MCF 10A (cell line): Measurements from ENCODE around the gene CIBAR2. TPM values are rescaled to one million over a fixed set of nuclear protein-coding genes. Genes with fewer than 3 reads are reported as not detected.

Experiments
- BruUV-seq: library from RNA; stranded (reverse); fragments of 400-500 nt; replicated peaks from 2 replicates; lab custom pipeline; 2021; lab: Mats Ljungman, UMichigan
- CTCF ChIA-PET: fragments of 300-600 bp; sonication (Branson Sonifier 250); formaldehyde crosslinking; extraction: SDS; loops from one replicate; lab custom pipeline; 2021; ENCODE audit warnings: antibody characterized with exemption, inconsistent platforms; lab: Yijun Ruan, JAX
- POLR2A ChIA-PET: fragments of 300-600, 350-650 bp; sonication (Branson Sonifier 250); formaldehyde crosslinking; extraction: SDS; loops from one replicate; lab custom pipeline; 2020; ENCODE audit warnings: antibody characterized with exemption, inconsistent platforms; lab: Yijun Ruan, JAX
- DNase-seq: peaks from one replicate; pipeline ENCODE4 v3.0.0-alpha.2; 2018; ENCODE audit not compliant: unreplicated experiment
- H3K27ac Mint-ChIP-seq: one replicate; pipeline ENCODE4 v1.8.0; 2022; ENCODE audit warnings: mild to moderate bottlenecking, low read depth, mixed read lengths; ENCODE audit not compliant: unreplicated experiment
- H3K27me3 Mint-ChIP-seq: one replicate; pipeline ENCODE4 v1.8.0; 2022; ENCODE audit warnings: mixed read lengths; ENCODE audit not compliant: insufficient read depth, unreplicated experiment
- H3K36me3 Mint-ChIP-seq: one replicate; pipeline ENCODE4 v1.8.0; 2022; ENCODE audit warnings: mild to moderate bottlenecking, moderate library complexity, mixed read lengths; ENCODE audit not compliant: insufficient read depth, unreplicated experiment
- H3K4me1 Mint-ChIP-seq: one replicate; pipeline ENCODE4 v1.8.0; 2022; ENCODE audit warnings: mixed read lengths; ENCODE audit not compliant: insufficient read depth, unreplicated experiment
- H3K4me3 Mint-ChIP-seq: one replicate; pipeline ENCODE4 v1.8.0; 2022; ENCODE audit warnings: mild to moderate bottlenecking, moderate library complexity, mixed read lengths; ENCODE audit not compliant: unreplicated experiment
- H3K9me3 Mint-ChIP-seq: one replicate; pipeline ENCODE4 v1.8.0; 2022; ENCODE audit warnings: mixed read lengths; ENCODE audit not compliant: unreplicated experiment
- intact Hi-C: fragments of 100-400 bp; cut with micrococcal nuclease; formaldehyde crosslinking; loops from 2 replicates; pipeline ENCODE4 v1.14.1; 2022
- total RNA-seq: library from RNA; stranded (reverse); gene quantifications from 2 replicates; pipeline ENCODE4 v1.2.3, GENCODE V29; 2022
- TF ChIP-seq, protein P1 (sequence below): fragments of 200-600 bp; IDR thresholded peaks from one replicate; pipeline ENCODE4 v1.8.0; 2022; ENCODE audit warnings: antibody characterized with exemption, mild to moderate bottlenecking; ENCODE audit not compliant: unreplicated experiment

The CIBAR2 gene
- total RNA-seq, 1 experiment from 2014 or later, result not detected

DNA sequence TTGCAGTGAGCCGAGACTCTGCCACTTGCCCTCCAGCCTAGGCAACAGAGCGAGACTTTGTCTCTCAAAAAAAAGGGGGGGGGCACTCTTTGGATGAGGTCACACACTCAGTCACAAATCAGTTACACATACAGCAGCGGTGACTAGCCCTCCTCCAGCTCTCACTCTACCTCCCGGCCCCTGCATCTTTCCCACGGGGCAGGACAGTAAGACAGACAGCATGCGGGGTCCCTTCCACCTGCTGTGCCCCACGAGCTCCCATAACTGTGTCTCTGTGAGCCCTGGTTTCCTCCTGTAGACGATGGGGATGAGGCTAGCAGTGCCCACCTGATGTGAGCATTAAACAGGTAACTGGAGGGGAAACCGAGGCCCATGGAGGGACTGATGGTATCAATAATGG, 5.2 kb downstream of the CIBAR2 start:
- Mint-ChIP-seq H3K27me3 (no peaks in the 10 kb centered on the region), H3K27ac (no peak overlapping the region), H3K36me3 (no peaks in the 10 kb centered on the region), H3K4me3 (no peak overlapping the region), H3K4me1 (no peaks in the 10 kb centered on the region), H3K9me3 (no peaks in the 10 kb centered on the region)
- intact Hi-C loops, result no loop called here
- TF ChIP-seq, protein P1, sequence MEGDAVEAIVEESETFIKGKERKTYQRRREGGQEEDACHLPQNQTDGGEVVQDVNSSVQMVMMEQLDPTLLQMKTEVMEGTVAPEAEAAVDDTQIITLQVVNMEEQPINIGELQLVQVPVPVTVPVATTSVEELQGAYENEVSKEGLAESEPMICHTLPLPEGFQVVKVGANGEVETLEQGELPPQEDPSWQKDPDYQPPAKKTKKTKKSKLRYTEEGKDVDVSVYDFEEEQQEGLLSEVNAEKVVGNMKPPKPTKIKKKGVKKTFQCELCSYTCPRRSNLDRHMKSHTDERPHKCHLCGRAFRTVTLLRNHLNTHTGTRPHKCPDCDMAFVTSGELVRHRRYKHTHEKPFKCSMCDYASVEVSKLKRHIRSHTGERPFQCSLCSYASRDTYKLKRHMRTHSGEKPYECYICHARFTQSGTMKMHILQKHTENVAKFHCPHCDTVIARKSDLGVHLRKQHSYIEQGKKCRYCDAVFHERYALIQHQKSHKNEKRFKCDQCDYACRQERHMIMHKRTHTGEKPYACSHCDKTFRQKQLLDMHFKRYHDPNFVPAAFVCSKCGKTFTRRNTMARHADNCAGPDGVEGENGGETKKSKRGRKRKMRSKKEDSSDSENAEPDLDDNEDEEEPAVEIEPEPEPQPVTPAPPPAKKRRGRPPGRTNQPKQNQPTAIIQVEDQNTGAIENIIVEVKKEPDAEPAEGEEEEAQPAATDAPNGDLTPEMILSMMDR, result no peak
- POLR2A ChIA-PET, result interaction anchor here (0.7 kb wide), 1 partner anchor 224 kb away, joined by 3 read pairs; no protein-coding TSS in a partner anchor
- CTCF ChIA-PET, result no interaction called here
- BruUV-seq, result no TSS peak
- DNase-seq, result no peak

DNA sequence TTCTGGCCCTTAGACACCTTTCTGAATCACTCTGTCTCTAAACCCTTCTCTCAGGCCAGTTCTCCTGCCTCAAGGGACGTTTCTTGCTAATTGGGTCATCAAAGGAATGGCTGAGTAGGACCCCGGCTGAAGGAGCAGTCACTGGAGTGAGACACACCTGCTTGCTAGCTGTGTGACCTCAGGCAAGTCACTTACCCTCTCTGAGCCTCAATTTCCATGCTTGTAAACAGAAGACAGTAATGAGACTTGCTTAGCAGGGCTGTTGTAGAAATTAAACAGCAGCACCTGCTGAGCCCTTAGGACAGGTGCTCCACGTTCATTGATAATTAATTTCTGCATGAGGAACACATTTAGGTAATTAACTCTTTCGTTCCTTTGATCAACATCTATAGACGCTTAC, 6.8 kb downstream of the CIBAR2 start:
- BruUV-seq, result no TSS peak
- Mint-ChIP-seq H3K27me3 (no peaks in the 10 kb centered on the region), H3K4me1 (no peaks in the 10 kb centered on the region), H3K9me3 (no peaks in the 10 kb centered on the region), H3K36me3 (no peaks in the 10 kb centered on the region), H3K4me3 (no peak overlapping the region), H3K27ac (no peak overlapping the region)
- intact Hi-C loops, result no loop called here
- POLR2A ChIA-PET, result no interaction called here
- CTCF ChIA-PET, result interaction anchor here (0.9 to 1.8 kb wide), 4 partner anchors 9 to 510 kb away, joined by 3 to 8 read pairs (median 4); no protein-coding TSS in a partner anchor
- TF ChIP-seq, protein P1, result no peak
- no peak for DNase-seq

DNA sequence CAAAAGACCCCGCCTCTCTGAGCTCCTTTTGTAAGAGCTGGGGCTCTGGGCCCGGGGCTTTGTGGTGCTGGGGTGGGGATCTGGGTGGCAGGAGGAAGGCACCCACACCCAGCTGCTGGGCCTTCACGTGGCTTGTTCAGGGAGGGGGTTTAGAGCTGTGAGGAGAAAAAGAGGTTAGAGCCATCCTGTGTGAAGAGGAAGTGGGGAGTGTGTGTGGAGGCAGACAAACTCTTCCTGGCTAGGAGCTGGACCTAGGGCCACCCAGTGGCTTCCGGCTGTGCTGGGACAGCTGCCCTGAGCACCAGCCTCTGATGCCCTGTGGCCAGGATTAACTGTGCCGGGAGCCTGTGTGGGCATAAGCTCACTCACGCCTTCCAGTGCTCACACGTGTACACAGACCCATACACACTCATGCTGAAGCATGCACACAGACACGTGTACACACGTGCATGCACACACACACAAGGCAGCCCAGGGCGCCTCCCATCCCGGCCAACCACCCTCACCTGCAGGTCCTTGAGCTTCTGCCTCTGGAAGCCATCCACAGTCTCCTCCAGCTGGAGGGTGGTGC, 7.4 kb downstream of the CIBAR2 start:
- TF ChIP-seq, protein P1, result no peak
- Mint-ChIP-seq H3K36me3 (no peaks in the 10 kb centered on the region), H3K9me3 (no peaks in the 10 kb centered on the region), H3K4me3 (no peak overlapping the region), H3K4me1 (no peaks in the 10 kb centered on the region), H3K27ac (no peak overlapping the region), H3K27me3 (no peaks in the 10 kb centered on the region)
- no peak for DNase-seq
- BruUV-seq, result no TSS peak
- intact Hi-C loops, result no loop called here
- POLR2A ChIA-PET, result no interaction called here
- CTCF ChIA-PET, result interaction anchor here (0.9 to 1.8 kb wide), 4 partner anchors 10 to 511 kb away, joined by 3 to 8 read pairs (median 4); no protein-coding TSS in a partner anchor

DNA sequence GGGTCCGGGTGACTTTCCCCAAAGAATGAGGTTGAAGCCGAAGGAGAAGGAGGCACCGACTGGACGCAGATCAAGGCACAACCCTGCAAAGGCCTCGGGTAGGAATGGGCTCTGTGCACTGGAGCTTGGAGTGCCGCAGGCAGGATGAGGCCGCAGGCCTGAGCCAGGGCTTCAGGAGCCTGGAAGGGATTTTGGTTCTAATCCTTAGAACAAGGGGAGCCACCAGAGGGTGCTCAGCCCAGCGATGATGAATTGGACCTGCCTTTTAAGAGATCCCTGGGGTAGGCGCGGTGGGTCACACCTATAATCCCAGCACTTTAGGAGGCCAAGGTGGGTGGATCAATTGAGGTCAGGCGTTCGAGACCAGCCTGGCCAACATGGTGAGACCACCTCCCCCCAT, 8.1 kb downstream of the CIBAR2 start:
- H3K9me3 Mint-ChIP-seq, result no peaks in the 10 kb centered on the region
- TF ChIP-seq, protein P1, result no peak
- POLR2A ChIA-PET, result no interaction called here
- no peak for DNase-seq
- no peak overlapping the region for H3K4me3 Mint-ChIP-seq
- CTCF ChIA-PET, result interaction anchor here (0.6 to 1.8 kb wide), 2 partner anchors 11 to 273 kb away, joined by 4 to 8 read pairs; no protein-coding TSS in a partner anchor
- no peaks in the 10 kb centered on the region for H3K27me3 Mint-ChIP-seq
- no peak overlapping the region for H3K27ac Mint-ChIP-seq
- H3K4me1 Mint-ChIP-seq, result no peaks in the 10 kb centered on the region
- intact Hi-C loops, result no loop called here
- no peaks in the 10 kb centered on the region for H3K36me3 Mint-ChIP-seq
- BruUV-seq, result no TSS peak
